Kidney tubule cell (primary cell): ENCODE data around the gene PCSK4.

Source experiments
- DNase-seq: peaks from one replicate; pipeline ENCODE4 v3.0.0-alpha.2; 2018; ENCODE audit warnings: low spot score

The PCSK4 gene

DNA sequence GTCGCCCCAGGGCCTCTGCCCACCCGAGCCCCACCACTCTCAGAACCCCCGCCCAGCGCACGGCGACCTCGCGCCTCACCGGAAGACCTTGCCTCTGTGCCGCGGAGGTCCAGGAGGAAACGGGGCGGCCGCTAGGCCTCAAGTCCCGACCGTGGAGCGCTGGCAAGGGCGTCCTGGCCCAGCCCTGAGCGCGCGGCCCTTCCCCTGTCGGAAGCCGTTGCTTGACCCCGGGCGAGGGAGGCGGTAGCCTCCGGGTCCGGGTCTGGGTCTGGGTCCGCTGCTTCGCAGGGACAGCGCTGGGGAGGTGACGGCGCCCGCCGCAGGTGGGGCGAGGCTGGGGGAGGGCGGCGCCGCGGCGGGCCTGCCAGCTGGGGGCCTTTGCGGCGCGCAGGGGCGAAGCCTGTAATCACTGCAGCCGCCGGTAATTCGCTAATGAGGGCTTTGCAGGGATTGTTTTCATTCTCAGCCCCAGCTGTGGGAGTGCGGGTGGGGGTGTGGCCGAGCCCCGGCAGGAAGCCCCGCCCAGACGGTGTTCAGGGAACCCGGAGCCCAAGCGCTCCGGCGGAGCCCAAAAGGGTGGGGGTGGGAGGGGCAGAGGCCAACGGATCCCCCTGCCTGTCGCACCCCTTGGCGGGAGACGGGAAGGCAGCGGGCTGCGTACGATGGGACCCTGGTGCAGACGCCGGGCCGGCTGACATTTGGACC is 19.7 kb downstream of the PCSK4 start:
- no peak for DNase-seq

DNA sequence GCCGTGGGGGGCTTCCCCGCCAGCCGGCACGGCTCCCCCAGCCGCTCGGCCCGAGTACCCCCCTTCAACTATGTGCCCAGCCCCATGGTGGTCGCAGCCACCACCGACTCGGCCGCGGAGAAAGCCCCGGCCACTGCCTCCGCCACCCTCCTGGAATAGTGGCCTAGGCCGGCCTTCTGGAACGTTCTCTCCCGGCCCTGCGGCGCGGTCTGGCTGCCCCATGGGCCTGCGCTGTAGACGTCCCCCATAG is 20.2 kb downstream of the PCSK4 start:
- no peak for DNase-seq

DNA sequence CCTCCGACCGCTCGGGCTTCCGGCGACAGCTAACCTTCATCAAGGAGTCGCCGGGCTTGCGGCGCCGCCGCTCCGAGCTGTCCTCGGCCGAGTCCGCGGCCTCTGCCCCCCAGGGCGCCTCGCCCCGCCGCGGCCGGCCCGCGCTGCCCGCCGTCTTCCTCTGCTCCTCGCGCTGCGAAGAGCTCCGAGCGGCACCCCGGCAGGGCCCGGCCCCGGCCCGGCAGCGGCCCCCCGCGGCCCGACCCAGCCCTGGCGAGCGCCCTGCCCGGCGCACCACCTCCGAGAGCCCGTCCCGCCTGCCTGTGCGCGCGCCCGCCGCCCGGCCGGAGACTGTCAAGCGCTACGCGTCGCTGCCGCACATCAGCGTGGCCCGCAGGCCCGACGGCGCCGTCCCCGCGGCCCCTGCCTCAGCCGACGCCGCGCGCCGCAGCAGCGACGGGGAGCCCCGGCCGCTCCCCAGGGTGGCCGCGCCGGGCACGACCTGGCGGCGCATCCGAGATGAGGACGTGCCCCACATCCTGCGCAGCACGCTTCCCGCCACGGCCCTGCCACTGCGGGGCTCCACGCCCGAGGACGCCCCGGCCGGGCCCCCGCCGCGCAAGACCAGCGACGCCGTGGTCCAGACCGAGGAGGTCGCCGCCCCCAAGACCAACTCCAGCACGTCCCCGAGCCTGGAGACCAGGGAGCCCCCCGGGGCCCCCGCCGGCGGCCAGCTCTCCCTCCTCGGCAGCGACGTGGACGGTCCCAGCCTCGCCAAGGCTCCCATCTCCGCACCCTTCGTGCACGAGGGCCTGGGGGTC is 20.7 kb downstream of the PCSK4 start:
- DNase-seq = no peak

DNA sequence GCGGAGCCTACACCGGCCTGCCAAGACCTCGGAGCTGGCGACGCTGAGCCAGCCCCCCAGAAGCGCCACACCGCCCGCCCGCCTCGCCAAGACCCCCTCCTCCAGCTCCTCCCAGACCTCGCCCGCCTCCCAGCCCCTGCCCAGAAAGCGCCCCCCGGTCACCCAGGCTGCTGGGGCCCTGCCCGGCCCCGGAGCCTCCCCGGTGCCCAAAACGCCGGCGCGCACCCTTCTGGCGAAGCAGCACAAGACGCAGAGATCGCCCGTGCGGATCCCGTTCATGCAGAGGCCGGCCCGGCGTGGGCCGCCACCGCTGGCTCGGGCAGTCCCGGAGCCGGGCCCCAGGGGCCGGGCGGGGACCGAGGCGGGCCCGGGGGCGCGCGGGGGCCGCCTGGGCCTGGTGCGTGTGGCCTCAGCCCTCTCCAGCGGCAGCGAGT is 21.3 kb downstream of the PCSK4 start:
- DNase-seq = peak; percentile 46

DNA sequence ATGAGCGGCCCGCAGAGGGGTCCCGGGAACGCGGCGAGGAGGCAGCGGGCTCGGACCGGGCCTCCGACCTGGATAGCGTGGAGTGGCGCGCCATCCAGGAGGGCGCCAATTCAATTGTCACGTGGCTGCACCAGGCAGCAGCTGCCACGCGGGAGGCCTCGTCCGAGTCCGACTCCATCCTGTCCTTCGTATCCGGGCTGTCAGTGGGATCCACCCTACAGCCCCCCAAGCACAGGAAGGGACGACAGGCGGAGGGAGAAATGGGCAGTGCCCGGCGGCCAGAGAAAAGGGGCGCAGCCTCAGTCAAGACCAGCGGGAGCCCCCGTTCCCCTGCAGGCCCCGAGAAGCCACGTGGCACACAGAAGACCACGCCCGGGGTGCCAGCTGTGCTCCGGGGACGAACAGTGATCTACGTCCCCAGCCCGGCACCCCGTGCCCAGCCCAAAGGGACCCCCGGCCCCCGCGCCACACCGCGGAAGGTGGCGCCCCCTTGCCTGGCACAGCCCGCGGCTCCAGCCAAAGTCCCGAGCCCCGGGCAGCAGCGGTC is 21.8 kb downstream of the PCSK4 start:
- DNase-seq = no peak

DNA sequence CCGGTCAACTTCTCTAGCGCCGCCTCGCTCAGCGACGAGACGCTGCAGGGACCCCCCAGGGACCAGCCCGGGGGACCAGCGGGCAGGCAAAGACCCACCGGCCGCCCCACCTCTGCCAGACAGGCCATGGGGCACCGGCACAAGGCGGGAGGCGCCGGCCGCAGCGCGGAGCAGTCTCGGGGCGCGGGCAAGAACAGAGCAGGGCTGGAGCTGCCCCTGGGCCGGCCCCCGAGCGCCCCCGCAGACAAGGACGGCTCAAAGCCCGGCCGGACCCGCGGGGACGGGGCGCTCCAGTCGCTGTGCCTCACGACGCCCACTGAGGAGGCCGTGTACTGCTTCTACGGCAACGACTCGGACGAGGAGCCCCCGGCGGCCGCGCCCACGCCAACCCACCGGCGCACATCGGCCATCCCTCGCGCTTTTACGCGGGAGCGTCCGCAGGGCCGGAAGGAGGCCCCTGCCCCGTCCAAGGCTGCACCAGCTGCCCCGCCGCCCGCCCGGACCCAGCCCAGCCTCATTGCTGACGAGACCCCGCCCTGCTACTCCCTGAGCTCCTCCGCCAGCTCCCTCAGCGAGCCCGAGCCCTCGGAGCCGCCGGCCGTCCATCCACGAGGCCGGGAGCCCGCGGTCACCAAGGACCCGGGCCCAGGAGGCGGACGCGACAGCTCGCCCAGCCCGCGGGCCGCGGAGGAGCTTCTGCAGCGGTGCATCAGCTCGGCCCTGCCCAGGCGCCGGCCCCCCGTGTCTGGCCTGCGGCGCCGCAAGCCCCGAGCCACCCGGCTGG is 22.5 kb downstream of the PCSK4 start:
- DNase-seq = no peak

DNA sequence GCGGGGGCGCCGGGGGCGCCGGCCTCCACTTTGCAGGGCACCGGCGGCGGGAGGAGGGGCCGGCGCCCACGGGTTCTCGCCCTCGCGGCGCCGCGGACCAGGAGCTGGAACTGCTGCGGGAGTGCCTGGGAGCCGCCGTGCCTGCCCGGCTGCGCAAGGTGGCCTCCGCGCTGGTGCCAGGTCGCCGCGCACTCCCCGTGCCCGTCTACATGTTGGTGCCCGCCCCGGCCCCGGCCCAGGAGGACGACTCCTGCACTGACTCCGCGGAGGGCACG is 23.0 kb downstream of the PCSK4 start:
- DNase-seq = no peak

DNA sequence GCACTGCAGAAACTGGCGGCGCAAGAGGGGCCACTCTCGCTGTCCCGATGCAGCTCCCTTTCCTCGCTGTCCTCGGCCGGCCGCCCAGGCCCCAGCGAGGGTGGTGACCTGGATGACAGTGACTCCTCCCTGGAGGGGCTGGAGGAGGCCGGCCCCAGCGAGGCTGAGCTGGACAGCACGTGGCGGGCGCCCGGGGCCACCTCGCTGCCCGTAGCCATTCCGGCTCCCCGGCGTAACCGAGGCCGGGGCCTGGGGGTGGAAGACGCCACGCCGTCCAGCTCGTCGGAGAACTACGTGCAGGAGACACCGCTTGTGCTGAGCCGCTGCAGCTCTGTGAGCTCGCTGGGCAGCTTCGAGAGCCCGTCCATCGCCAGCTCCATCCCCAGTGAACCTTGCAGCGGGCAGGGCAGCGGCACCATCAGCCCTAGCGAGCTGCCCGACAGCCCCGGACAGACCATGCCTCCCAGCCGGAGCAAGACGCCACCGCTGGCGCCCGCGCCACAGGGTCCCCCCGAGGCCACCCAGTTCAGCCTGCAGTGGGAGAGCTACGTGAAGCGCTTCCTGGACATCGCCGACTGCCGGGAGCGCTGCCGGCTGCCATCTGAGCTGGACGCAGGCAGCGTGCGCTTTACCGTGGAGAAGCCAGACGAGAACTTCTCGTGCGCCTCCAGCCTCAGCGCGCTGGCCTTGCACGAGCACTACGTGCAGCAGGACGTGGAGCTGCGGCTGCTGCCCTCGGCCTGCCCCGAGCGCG is 23.5 kb downstream of the PCSK4 start:
- DNase-seq = no peak

DNA sequence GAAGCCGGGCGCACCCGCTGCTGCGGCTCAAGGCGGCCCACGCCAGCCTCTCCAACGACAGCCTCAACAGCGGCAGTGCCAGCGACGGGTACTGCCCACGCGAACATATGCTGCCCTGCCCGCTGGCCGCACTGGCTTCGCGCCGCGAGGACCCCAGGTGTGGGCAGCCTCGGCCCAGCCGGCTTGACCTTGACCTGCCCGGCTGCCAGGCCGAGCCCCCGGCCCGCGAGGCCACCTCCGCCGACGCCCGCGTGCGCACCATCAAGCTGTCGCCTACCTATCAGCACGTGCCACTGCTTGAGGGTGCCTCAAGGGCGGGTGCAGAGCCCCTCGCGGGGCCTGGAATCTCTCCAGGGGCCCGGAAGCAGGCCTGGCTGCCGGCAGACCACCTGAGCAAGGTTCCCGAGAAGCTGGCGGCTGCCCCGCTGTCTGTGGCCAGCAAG is 24.1 kb downstream of the PCSK4 start:
- DNase-seq = no peak

DNA sequence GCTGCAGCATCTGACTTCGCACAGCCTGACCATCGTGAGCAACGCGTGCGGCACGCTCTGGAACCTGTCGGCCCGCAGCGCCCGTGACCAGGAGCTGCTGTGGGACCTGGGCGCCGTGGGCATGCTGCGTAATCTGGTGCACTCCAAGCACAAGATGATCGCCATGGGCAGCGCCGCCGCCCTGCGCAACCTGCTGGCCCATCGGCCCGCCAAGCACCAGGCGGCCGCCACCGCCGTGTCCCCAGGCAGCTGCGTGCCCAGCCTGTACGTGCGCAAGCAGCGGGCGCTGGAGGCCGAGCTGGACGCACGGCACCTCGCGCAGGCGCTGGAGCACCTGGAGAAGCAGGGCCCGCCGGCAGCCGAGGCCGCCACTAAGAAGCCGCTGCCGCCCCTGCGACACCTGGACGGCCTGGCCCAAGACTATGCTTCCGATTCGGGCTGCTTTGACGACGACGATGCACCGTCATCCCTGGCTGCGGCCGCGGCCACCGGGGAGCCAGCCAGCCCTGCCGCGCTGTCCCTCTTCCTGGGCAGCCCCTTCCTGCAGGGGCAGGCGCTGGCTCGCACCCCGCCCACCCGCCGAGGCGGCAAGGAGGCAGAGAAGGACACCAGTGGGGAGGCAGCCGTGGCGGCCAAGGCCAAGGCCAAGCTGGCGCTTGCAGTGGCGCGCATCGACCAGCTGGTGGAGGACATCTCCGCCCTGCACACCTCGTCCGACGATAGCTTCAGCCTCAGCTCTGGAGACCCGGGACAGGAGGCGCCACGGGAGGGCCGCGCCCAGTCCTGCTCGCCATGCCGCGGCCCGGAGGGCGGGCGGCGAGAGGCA is 24.7 kb downstream of the PCSK4 start:
- peak; percentile 67 for DNase-seq

DNA sequence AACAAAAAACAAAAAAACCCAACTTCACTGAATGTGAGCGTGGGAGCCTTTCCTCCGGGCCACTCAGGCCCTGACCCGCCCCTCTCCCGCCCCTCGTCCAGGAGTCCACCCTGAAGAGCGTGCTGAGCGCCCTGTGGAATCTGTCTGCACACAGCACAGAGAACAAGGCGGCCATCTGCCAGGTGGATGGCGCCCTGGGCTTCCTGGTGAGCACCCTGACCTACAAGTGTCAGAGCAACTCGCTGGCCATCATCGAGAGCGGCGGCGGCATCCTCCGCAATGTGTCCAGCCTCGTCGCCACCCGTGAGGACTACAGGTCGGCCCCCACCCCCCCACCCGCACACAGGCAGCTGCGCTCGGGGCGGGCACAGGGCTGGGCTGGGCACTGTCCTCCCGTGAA is 28.3 kb downstream of the PCSK4 start:
- no peak for DNase-seq

DNA sequence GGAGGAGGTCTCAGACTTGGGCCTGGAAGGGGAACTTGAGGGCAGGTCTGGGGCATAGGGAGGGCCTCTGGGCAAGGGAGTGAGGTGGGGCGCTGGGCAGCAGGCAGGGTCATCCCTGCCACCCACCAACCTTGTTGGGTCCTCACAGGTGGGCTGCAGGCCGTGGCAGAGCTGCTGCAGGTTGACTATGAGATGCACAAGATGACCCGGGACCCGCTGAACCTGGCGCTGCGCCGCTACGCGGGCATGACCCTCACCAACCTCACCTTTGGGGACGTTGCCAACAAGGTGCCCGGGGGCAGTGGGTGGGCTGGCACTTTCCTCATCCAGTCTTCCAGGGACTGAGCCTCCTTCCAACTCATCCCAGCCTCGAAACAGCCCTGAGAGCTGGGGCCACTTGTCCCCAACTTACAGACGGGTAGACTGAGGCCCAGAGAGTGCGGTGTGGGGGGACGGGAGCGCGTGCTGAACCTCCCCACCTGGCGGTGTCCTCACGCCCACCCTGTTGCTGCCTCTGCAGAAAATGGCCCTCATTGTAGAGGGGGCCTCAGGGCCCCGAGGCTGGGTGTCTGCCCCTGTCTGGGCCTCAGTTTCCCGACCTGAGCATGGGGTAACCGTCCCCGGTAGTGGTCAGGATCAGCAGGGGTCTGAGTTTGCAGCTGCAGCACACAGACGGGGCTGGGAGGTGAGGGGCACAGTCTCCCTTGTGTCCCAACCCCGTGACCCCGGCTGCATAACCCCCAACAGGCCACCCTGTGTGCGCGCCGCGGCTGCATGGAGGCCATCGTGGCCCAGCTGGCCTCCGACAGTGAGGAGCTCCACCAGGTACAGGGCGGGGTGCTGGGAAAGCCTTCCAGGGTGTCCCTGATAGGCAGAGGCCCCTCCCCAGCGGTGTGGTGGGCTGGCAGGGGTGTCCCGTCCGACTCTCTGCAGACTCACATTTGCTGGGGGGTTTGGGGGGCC is 29.8 kb downstream of the PCSK4 start:
- no peak for DNase-seq

DNA sequence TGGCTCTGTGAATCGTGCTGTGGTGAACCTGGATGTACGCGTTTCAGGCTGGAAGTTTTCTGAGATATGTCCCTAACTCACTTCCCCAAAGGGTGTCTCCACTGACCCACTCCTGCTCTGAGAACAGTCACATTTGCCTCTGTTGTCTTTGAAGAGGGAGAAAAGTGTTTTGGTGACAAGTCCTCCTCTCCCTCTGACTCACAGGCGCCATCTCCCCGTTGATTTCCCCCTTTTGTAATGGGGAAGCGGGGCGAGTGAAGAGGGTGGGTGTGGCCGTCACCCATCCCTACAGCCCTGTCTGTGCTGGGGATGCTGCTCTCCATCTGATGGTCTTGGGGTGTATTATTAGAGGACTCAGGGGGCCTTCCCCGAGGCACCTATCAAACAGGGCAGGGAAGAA is 30.7 kb downstream of the PCSK4 start:
- no peak for DNase-seq

DNA sequence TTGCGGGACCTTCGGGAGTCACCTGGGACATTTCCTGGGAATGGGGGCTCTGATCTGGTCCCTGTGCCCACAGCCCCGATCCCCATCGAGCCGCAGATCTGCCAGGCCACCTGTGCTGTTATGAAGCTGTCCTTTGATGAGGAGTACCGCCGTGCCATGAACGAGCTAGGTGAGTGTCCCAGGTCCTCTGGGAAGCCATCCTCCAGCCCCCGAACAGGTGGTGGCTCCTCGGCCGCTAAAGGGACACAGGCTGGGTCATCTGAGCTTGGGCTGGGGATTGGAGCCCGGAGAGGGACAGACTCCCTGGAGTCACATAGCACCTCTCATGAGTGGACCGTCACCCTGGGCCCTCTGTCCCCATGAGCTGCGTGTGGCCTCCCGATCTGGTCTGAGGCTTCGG is 32.3 kb downstream of the PCSK4 start:
- no peak for DNase-seq

DNA sequence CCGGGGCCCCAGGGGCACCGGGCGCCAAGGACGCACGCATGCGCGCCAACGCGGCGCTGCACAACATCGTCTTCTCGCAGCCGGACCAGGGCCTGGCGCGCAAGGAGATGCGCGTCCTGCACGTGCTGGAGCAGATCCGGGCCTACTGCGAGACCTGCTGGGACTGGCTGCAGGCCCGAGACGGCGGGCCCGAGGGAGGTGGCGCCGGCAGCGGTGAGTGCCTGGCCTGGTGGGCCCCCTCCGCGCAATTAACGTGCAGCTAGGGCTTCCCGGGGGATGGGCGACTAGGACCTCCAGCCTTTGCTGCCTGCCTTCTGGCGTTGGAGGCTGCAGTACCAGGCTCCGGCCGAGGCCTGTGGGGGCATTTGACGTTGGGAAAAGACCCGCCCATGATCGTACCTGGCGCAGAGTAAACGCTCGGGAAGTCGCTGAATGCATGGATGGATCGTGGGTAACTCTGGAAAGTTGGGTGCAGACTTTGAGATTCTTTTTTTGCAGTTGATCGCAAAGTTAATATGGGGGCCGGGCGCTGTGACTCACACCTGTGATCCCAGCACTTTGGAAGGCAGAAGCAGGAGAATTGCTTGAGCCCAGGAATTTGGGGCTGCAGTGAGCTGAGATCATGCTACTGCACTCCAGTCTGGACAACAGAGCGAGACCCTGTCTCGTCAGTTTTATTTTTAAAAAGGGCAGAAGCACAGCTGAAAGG is 33.0 kb downstream of the PCSK4 start:
- no peak for DNase-seq

DNA sequence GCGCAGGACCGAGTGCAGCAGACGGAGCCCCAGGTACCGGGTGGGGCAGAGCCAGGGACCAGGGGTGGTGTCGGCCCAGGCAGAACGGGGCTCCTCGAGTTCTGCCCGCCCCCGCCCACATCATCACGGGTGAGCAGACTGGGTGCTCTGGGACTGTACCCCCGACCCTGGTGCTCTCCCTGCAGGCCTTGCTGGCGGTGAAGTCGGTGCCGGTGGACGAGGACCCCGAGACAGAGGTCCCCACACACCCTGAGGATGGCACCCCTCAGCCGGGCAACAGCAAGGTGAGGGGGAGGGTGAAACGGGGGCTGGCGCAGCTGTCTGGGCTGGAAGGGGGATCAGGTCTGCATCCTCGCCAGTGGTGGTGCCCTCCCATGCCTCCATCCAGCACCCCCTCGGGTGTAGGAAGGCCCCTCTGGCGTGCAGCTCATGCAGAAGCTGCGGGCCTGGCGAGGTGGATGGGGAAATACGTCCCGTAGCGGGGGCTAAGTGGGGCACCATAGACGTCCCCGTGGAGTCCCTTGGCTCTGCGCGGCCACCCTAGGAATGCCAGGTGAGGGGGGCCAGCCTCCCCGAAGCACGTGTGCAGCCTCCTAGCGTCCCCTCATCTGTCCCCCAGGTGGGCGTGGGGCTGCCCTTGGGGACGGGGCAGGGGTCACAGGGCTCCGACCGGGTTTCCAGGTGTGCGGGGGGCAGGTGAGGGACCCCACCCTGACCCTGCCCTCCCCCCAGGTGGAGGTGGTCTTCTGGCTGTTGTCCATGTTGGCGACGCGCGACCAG is 33.8 kb downstream of the PCSK4 start:
- no peak for DNase-seq

DNA sequence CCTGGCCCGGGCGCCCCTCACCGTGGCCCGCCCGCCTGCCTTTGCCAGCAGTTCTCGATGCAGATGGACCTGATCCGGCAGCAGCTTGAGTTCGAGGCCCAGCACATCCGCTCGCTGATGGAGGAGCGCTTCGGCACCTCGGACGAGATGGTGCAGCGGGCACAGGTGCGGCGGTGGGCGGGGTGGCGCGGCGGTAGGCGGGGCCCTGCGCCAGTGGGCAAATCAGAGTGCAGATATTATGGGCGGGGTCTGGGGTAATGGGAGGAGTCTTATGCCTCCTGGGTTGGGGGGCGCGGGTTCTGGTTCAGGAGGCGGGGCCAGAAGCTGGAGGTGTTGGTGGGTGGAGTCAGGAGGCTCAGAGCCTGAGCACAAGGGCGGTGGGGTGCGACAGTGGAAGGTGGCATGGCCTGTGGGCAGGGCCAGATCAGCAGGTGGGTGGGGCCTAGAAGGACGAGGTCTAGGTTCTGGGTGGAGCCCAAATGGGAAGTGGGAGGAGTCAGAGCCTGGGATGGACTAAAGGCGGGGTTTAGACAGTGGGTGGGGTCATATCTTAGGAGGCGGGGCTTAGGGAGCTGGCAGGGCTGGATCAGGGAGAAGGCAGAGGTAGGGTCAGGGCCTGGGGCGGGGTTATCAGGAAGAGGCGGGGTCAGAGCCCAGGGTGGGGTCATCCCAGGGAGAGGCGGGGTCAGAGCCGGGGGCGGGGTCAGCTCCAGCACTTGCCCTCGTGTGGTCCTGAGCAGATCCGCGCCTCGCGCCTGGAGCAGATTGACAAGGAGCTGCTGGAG is 34.6 kb downstream of the PCSK4 start:
- DNase-seq = peak; percentile 72

DNA sequence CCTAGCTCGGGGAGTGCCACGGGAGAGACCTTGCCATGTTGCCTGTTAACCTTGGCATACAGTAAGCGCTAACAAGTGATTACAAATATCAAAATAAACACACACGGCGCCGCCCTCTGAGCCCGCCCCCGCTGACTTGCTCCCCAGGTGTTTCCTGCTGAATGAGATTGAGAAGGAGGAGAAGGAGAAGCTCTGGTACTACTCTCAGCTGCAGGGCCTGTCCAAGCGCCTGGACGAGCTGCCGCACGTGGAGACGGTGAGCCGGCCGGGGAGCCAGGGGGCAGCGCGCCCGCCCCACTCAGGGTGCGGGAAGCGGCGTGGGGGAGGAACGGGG is 35.2 kb downstream of the PCSK4 start:
- DNase-seq = no peak
